HEK293T (cell line): ENCODE results near the gene XKR7.

ENCODE experiments used
- CTCF ChIA-PET: fragments of 350-600 bp; formaldehyde crosslinking; extraction: SDS; loops from one replicate; lab custom pipeline; 2021; ENCODE audit warnings: antibody characterized with exemption, inconsistent platforms; lab: Yijun Ruan, JAX
- POLR2A ChIA-PET: fragments of 350-600 bp; formaldehyde crosslinking; extraction: SDS; loops from one replicate; lab custom pipeline; 2020; ENCODE audit warnings: antibody characterized with exemption, inconsistent platforms; lab: Yijun Ruan, JAX
- DNase-seq: peaks from one replicate; pipeline ENCODE4 v3.0.0; 2012; ENCODE audit warnings: mixed read lengths; ENCODE audit errors: extremely low spot score
- ARNT ChIP-seq: fragments of 450-650 bp; IDR thresholded peaks from 2 replicates; pipeline ENCODE4 v1.6.1; 2017; ENCODE audit warnings: mild to moderate bottlenecking
- BHLHE40 ChIP-seq: fragments of 450-650 bp; IDR thresholded peaks from 2 replicates; pipeline ENCODE4 v1.6.1; 2016; ENCODE audit warnings: mild to moderate bottlenecking, moderate library complexity, borderline replicate concordance
- CTBP1 ChIP-seq: fragments of 450-650 bp; IDR thresholded peaks from 2 replicates; pipeline ENCODE4 v1.6.1; 2016; ENCODE audit warnings: borderline replicate concordance
- ELF4 ChIP-seq: fragments of 450-650 bp; IDR thresholded peaks from 2 replicates; pipeline ENCODE4 v1.6.1; 2017; ENCODE audit warnings: antibody characterized with exemption
- FOXA1 ChIP-seq: fragments of 450-650 bp; IDR thresholded peaks from 2 replicates; pipeline ENCODE4 v1.6.1; 2016; ENCODE audit warnings: mild to moderate bottlenecking
- FOXK2 ChIP-seq: fragments of 450-650 bp; IDR thresholded peaks from 2 replicates; pipeline ENCODE4 v1.6.1; 2016; ENCODE audit warnings: mild to moderate bottlenecking
- FOXM1 ChIP-seq: fragments of 450-650 bp; IDR thresholded peaks from 2 replicates; pipeline ENCODE4 v1.6.1; 2017; ENCODE audit warnings: mild to moderate bottlenecking, borderline replicate concordance
- HDGF ChIP-seq: fragments of 450-650 bp; IDR thresholded peaks from 2 replicates; pipeline ENCODE4 v1.6.1; 2017; ENCODE audit warnings: antibody characterized with exemption, borderline replicate concordance
- L3MBTL2 ChIP-seq: fragments of 450-650 bp; conservative IDR thresholded peaks from 2 replicates; pipeline ENCODE4 v1.6.1; 2016; ENCODE audit warnings: mild to moderate bottlenecking
- LEF1 ChIP-seq: fragments of 450-650 bp; IDR thresholded peaks from 2 replicates; pipeline ENCODE4 v1.6.1; 2017; ENCODE audit warnings: mild to moderate bottlenecking, borderline replicate concordance
- NFRKB ChIP-seq: fragments of 450-650 bp; IDR thresholded peaks from 2 replicates; pipeline ENCODE4 v1.6.1; 2016; ENCODE audit warnings: mild to moderate bottlenecking, moderate library complexity
- SP1 ChIP-seq: fragments of 450-650 bp; IDR thresholded peaks from 2 replicates; pipeline ENCODE4 v1.6.1; 2017
- SUZ12 ChIP-seq: fragments of 450-650 bp; IDR thresholded peaks from 2 replicates; pipeline ENCODE4 v1.6.1; 2016; ENCODE audit warnings: mild to moderate bottlenecking
- TARDBP ChIP-seq: fragments of 450-650 bp; IDR thresholded peaks from 2 replicates; pipeline ENCODE4 v1.6.1; 2016
- ZNF384 ChIP-seq: fragments of 450-650 bp; IDR thresholded peaks from 2 replicates; pipeline ENCODE4 v1.6.1; 2016
- TF ChIP-seq, protein P1 (sequence below): fragments of 450-650 bp; IDR thresholded peaks from 2 replicates; pipeline ENCODE4 v1.6.1; 2016

XKR7 gene

DNA sequence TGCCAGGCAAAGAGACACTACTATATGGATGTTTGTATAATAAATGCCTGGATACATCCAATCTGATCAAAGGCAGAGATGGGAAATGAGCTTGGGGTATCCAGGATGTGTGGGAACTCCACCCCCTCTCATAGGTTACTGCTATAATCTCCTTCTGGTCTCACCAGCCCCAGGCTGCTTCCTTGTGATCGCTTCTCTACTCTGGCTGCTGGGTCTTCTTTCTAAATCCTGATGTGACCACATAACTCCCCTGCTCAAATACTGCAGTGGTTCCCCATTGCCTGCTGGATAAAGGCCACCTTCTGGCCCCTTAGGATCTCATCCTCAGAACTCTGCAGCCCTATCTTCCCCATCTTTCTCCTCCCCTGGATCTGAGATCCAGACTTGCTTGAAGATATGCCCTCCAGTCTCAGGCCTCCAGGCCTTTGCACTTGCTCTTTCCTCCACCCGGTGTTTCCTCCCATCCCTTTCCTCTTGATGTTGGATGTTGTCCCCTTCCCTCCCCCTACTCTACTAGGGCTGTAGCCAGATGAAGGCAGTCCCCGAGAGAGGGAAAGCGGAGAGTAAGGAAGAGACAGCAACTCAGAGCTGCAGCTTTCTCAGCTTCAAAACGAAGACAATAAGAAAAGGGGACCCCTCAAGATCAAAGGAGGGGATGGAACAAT is 828 bp upstream of the XKR7 start:
- POLR2A ChIA-PET = no interaction called here
- CTCF ChIA-PET = interaction anchor here (1.1 kb wide), 1 partner anchor 15 kb away, joined by 3 read pairs; the partner anchor contains the start of gene PDRG1
- TF ChIP-seq BHLHE40 (no peak), LEF1 (no peak), ZNF384 (no peak), SUZ12 (no peak), ELF4 (no peak), CTBP1 (no peak), L3MBTL2 (no peak), SP1 (no peak), FOXA1 (no peak), NFRKB (no peak), FOXM1 (no peak), FOXK2 (no peak), ARNT (no peak), HDGF (no peak), TARDBP (no peak)
- TF ChIP-seq, protein P1, sequence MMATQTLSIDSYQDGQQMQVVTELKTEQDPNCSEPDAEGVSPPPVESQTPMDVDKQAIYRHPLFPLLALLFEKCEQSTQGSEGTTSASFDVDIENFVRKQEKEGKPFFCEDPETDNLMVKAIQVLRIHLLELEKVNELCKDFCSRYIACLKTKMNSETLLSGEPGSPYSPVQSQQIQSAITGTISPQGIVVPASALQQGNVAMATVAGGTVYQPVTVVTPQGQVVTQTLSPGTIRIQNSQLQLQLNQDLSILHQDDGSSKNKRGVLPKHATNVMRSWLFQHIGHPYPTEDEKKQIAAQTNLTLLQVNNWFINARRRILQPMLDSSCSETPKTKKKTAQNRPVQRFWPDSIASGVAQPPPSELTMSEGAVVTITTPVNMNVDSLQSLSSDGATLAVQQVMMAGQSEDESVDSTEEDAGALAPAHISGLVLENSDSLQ = no peak
- DNase-seq = no peak

GRCh38 chr20:31968291-31969126 is 558 bp downstream of the XKR7 start:
- no peak for TF ChIP-seq FOXK2
- TF ChIP-seq TARDBP = no peak
- no peak for TF ChIP-seq SUZ12
- no peak for TF ChIP-seq SP1
- TF ChIP-seq FOXM1 = no peak
- TF ChIP-seq CTBP1 = no peak
- no peak for TF ChIP-seq ELF4
- TF ChIP-seq, protein P1 = no peak
- no peak for TF ChIP-seq FOXA1
- no peak for TF ChIP-seq LEF1
- TF ChIP-seq L3MBTL2 = no peak
- no peak for TF ChIP-seq ZNF384
- TF ChIP-seq NFRKB = no peak
- ChIA-PET CTCF (interaction anchor here (1.1 kb wide), 1 partner anchor 37 kb away, joined by 3 read pairs; no protein-coding TSS in a partner anchor), POLR2A (interaction anchor here (0.6 kb wide), 1 partner anchor 17 kb away, joined by 4 read pairs; the partner anchor contains the start of gene PDRG1)
- peak; percentile 93 for DNase-seq

- CTCF ChIA-PET = interaction anchor here (0.7 kb wide), 1 partner anchor 117 kb away, joined by 3 read pairs; no protein-coding TSS in a partner anchor
- no peak for DNase-seq
- POLR2A ChIA-PET = no interaction called here
- TF ChIP-seq FOXM1 = no peak
- no peak for TF ChIP-seq SUZ12
- TF ChIP-seq ELF4 = no peak
- TF ChIP-seq SP1 = no peak
- TF ChIP-seq BHLHE40 = no peak
- no peak for TF ChIP-seq LEF1
- TF ChIP-seq FOXA1 = no peak
- no peak for TF ChIP-seq HDGF
- TF ChIP-seq TARDBP = no peak
- TF ChIP-seq ARNT = no peak
- TF ChIP-seq, protein P1 = no peak
- TF ChIP-seq NFRKB = no peak
- no peak for TF ChIP-seq CTBP1
- no peak for TF ChIP-seq FOXK2
- no peak for TF ChIP-seq ZNF384
Observed at GRCh38 chr20:31969991-31970390, 2.0 kb downstream of the XKR7 start.

GRCh38 chr20:31972471-31973021 is 4.6 kb downstream of the XKR7 start:
- CTCF ChIA-PET = interaction anchor here (1.0 kb wide), 1 partner anchor 34 kb away, joined by 3 read pairs; no protein-coding TSS in a partner anchor
- POLR2A ChIA-PET = no interaction called here
- no peak for DNase-seq
- no peak for TF ChIP-seq HDGF
- TF ChIP-seq L3MBTL2 = no peak
- no peak for TF ChIP-seq SP1
- no peak for TF ChIP-seq ARNT
- no peak for TF ChIP-seq SUZ12
- no peak for TF ChIP-seq TARDBP

DNA sequence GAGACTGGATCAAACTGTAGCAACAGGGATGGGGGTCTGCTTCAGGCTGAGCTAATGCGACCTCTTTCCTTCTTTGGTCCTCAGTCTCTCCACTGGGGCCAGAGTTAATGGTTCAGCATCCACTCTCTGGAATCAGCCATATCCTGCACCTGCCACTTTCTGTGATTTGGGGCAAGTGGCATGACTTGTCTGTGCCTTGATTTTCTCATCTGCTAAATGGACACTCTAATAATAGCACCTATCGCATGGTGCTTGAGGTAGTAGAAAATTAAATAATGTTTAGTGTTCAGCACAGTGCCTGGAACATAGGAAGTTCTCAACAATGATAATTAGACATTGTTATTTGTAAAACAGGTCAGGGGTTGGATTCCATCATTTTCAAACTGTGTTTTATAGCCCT is 6.3 kb downstream of the XKR7 start:
- TF ChIP-seq FOXK2 (no peak), FOXM1 (no peak), ZNF384 (no peak), CTBP1 (no peak)
- no peak for DNase-seq
- POLR2A ChIA-PET = no interaction called here
- CTCF ChIA-PET = no interaction called here
